ENCODE measurements around the gene GRIN1. TPM values are rescaled to one million over a fixed set of nuclear protein-coding genes. Genes with fewer than 3 reads are reported as not detected.

The GRIN1 gene
- total and polyA plus RNA-seq, 10 of the 15 experiments (the other 5 are each of a cell fraction or from before 2014, with no cell fraction given) = 0.05 to 0.10 (median 0.06) TPM; not detected in 6

DNA sequence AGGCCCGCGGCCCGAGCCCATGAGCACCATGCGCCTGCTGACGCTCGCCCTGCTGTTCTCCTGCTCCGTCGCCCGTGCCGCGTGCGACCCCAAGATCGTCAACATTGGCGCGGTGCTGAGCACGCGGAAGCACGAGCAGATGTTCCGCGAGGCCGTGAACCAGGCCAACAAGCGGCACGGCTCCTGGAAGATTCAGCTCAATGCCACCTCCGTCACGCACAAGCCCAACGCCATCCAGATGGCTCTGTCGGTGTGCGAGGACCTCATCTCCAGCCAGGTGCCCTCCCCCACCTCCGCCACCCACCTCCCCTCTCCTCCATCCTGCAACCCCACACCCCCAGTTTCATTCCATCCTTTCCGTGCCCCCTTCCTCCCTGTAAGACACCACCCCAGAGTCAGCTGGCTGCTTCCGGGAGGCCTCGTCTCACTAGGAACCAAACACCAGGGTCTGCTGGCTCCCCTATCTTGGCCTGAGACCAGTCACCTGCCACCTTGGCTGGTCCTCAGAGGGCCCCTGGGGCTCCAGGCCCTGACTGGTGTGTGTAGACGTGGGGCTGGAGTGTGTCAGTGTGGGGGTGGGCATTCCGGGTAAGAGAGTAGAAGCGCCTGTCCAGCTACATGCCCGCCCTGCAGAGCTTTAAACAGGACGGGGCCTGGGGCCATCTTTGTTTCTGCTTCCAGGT, 655 bp downstream of the GRIN1 start:
- Histone ChIP-seq H3K79me2 (ENCODE audit: control insufficient read depth, insufficient read depth, low read length) (no peaks in the 10 kb centered on the region), H3K27me3 (replicated peaks in 1 of 2; ENCODE audit: control insufficient read depth in 2 of 2, insufficient read depth in 2 of 2, low read length in 1 of 2) (peaks cover 10 to 14% of the 10 kb centered on the region in 2 experiments), H2AFZ (ENCODE audit: control insufficient read depth, low read depth, low read length) (no peak overlapping the region), H3K9ac (ENCODE audit: control insufficient read depth, insufficient read depth, low read length) (no peak overlapping the region), H3K4me1 (ENCODE audit: control insufficient read depth, insufficient read depth, low read length) (no peaks in the 10 kb centered on the region), H3K36me3 (ENCODE audit: control insufficient read depth in 2 of 2, insufficient read depth in 2 of 2, low read length in 1 of 2) (no peaks in the 10 kb centered on the region), H3K27ac (ENCODE audit: control insufficient read depth, insufficient read depth) (no peak overlapping the region), H3K9me3 (replicated peaks; ENCODE audit: control insufficient read depth, insufficient read depth, low read length) (no peaks in the 10 kb centered on the region; the same call in 2 of the 3 replicates), H3K4me3 (no peak overlapping the region), H3K4me2 (ENCODE audit: control insufficient read depth, insufficient read depth) (no peak overlapping the region), H4K20me1 (ENCODE audit: control insufficient read depth, insufficient read depth) (no peaks in the 10 kb centered on the region)
- DNase-seq (ENCODE audit: low read depth, low spot score) (no peak), FAIRE-seq (no peak), ATAC-seq (no peak)
- CTCF ChIA-PET = interaction anchor here (1.7 kb wide), 1 partner anchor 9 kb away, joined by 4 read pairs; no protein-coding TSS in a partner anchor
- SMC1A ChIA-PET (ENCODE audit: uncharacterized antibody, unreplicated experiment) = no interaction called here
- intact Hi-C loops (cut with micrococcal nuclease; ENCODE audit: unreplicated experiment) (no loop called here), in situ Hi-C loops (cut with MboI) (no loop called here)
- RAD21 ChIA-PET (ENCODE audit: unreplicated experiment) = no interaction called here
- BruUV-seq (replicated peaks) = no TSS peak
- POLR2A ChIA-PET = interaction anchor here (0.6 to 3.1 kb wide), 3 partner anchors 10 to 16 kb away, joined by 4 to 8 read pairs (median 5); no protein-coding TSS in a partner anchor
- 56% methylated on average over 26 of the region's 37 CpGs for WGBS (ENCODE audit: insufficient coverage, insufficient replicate concordance, low lambda C conversion rate, missing lambda C conversion rate)
- TF ChIP-seq CREM (IDR thresholded peaks at IDR 0.05; ENCODE audit: low read depth) (no peak), GATAD2B (conservative IDR thresholded peaks at IDR 0.05; ENCODE audit: low read depth) (no peak), TCF7 (IDR thresholded peaks at IDR 0.05; ENCODE audit: borderline replicate concordance) (no peak), IKZF2 (IDR thresholded peaks at IDR 0.05) (no peak), LARP7 (IDR thresholded peaks at IDR 0.05) (no peak), KAT2A (conservative IDR thresholded peaks at IDR 0.05; ENCODE audit: control insufficient read depth, low read depth, low read length) (no peak), KDM1A (IDR thresholded peaks at IDR 0.05; ENCODE audit: borderline replicate concordance) (no peak), MYB (IDR thresholded peaks at IDR 0.05; ENCODE audit: borderline replicate concordance, low read depth, low read length) (no peak), CHD4 (IDR thresholded peaks at IDR 0.05) (no peak), RAD51 (IDR thresholded peaks at IDR 0.05) (no peak), NR2C1 (IDR thresholded peaks at IDR 0.05) (no peak), RUNX3 (IDR thresholded peaks at IDR 0.05; ENCODE audit: low read length) (no peak), PAX8 (IDR thresholded peaks at IDR 0.05) (no peak), RAD21 (IDR thresholded peaks at IDR 0.05; ENCODE audit: insufficient read depth, low read depth, low read length) (no peak)
- TF ChIP-seq, protein P1, sequence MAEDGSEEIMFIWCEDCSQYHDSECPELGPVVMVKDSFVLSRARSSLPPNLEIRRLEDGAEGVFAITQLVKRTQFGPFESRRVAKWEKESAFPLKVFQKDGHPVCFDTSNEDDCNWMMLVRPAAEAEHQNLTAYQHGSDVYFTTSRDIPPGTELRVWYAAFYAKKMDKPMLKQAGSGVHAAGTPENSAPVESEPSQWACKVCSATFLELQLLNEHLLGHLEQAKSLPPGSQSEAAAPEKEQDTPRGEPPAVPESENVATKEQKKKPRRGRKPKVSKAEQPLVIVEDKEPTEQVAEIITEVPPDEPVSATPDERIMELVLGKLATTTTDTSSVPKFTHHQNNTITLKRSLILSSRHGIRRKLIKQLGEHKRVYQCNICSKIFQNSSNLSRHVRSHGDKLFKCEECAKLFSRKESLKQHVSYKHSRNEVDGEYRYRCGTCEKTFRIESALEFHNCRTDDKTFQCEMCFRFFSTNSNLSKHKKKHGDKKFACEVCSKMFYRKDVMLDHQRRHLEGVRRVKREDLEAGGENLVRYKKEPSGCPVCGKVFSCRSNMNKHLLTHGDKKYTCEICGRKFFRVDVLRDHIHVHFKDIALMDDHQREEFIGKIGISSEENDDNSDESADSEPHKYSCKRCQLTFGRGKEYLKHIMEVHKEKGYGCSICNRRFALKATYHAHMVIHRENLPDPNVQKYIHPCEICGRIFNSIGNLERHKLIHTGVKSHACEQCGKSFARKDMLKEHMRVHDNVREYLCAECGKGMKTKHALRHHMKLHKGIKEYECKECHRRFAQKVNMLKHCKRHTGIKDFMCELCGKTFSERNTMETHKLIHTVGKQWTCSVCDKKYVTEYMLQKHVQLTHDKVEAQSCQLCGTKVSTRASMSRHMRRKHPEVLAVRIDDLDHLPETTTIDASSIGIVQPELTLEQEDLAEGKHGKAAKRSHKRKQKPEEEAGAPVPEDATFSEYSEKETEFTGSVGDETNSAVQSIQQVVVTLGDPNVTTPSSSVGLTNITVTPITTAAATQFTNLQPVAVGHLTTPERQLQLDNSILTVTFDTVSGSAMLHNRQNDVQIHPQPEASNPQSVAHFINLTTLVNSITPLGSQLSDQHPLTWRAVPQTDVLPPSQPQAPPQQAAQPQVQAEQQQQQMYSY (CRISPR knock-in tag; IDR thresholded peaks at IDR 0.05) = no peak
- TF ChIP-seq, protein P2, sequence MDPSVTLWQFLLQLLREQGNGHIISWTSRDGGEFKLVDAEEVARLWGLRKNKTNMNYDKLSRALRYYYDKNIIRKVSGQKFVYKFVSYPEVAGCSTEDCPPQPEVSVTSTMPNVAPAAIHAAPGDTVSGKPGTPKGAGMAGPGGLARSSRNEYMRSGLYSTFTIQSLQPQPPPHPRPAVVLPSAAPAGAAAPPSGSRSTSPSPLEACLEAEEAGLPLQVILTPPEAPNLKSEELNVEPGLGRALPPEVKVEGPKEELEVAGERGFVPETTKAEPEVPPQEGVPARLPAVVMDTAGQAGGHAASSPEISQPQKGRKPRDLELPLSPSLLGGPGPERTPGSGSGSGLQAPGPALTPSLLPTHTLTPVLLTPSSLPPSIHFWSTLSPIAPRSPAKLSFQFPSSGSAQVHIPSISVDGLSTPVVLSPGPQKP (IDR thresholded peaks at IDR 0.05; ENCODE audit: low read depth, low read length) = no peak
- TF ChIP-seq, protein P3, sequence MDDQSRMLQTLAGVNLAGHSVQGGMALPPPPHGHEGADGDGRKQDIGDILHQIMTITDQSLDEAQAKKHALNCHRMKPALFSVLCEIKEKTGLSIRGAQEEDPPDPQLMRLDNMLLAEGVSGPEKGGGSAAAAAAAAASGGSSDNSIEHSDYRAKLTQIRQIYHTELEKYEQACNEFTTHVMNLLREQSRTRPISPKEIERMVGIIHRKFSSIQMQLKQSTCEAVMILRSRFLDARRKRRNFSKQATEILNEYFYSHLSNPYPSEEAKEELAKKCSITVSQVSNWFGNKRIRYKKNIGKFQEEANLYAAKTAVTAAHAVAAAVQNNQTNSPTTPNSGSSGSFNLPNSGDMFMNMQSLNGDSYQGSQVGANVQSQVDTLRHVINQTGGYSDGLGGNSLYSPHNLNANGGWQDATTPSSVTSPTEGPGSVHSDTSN (IDR thresholded peaks at IDR 0.05; ENCODE audit: insufficient replicate concordance, low read depth, low read length) = no peak
- TF ChIP-seq, protein P4, sequence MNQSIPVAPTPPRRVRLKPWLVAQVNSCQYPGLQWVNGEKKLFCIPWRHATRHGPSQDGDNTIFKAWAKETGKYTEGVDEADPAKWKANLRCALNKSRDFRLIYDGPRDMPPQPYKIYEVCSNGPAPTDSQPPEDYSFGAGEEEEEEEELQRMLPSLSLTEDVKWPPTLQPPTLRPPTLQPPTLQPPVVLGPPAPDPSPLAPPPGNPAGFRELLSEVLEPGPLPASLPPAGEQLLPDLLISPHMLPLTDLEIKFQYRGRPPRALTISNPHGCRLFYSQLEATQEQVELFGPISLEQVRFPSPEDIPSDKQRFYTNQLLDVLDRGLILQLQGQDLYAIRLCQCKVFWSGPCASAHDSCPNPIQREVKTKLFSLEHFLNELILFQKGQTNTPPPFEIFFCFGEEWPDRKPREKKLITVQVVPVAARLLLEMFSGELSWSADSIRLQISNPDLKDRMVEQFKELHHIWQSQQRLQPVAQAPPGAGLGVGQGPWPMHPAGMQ (IDR thresholded peaks at IDR 0.05; ENCODE audit: borderline replicate concordance) = no peak
